Ramos (cell line): ENCODE data around the gene SRBD1.
"Not testable (repeated sequence)": the region's sequence is repeated elsewhere in the genome, so short reads cannot be mapped to it uniquely, and the experiment has no call there.

Source experiments
- in situ Hi-C: fragments of 300-500 bp; cut with MboI; formaldehyde crosslinking; loops from one replicate; pipeline ENCODE4 v1.14.3; 2022; ENCODE audit warnings: low sequenced_read_pairs; ENCODE audit not compliant: unreplicated experiment

The SRBD1 gene

GRCh38 chr2:45439788-45440773 lies 171.0 kb downstream of the SRBD1 start:
- in situ Hi-C loops, result no loop called here

- in situ Hi-C loops, result no loop called here
These were observed 172.0 kb downstream of the SRBD1 start for GRCh38 chr2:45438872-45439665.

GRCh38 chr2:45436456-45436855 lies 174.6 kb downstream of the SRBD1 start:
- in situ Hi-C loops, result no loop called here

DNA sequence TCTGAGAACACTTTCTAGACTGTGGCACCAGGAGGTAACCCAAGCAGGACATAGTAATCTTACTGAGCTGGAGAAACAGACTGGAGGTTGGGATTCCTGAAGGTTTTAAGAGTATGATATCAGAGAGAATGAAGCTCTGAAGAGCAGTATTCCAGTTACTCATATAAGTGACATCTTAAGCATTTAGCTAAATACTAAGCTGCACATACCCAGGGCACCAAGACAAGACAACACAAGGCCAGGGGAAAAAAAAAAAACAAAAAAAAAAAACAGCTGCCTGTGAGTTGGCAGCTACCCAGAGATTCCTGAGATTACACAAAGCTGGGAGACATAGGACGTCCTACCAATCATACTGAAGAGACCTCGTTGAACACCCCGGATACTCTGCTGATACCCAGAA lies 175.8 kb downstream of the SRBD1 start:
- in situ Hi-C loops, result no loop called here

DNA sequence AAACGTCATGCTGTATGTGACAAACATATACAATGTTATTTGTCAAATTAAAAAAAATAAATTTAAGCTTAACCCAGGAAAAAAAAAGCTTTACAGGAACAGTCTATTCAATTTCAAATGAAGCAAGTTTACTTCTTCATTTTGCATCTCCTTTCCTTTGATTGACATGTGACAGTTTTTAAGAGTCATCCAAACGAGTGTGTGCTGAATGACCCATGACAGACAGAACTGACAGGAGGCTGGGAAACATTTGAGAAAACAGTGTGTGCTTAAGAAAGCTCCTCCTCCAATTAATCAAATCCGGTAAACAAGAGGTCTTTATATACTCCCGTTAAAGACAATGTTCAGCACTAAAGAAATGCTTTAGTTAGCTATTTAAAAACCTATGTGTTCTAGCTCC lies 177.7 kb downstream of the SRBD1 start:
- in situ Hi-C loops, result no loop called here

DNA sequence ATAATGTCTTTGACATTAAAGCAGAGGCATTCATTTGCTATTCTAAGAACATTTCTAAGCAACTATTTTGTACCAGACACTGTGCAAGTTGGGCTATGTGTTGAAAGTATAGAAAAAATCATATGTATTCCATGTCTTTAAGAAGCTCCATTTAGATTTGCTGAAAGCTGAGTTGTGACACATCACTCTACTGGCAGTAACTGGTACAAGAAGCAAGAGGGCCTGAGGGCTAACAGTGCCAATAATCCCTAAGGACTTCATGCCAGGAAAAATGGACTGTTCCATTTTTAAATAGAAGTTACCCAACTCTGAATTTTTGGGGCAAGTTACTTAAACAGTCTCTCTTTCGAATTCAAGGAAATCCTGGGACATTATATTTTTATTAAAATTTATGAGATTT lies 178.7 kb downstream of the SRBD1 start:
- in situ Hi-C loops, result no loop called here

- in situ Hi-C loops, result not testable (repeated sequence)
These were observed 185.0 kb downstream of the SRBD1 start for GRCh38 chr2:45426025-45426424.

- in situ Hi-C loops, result no loop called here
These were observed 188.1 kb downstream of the SRBD1 start for GRCh38 chr2:45422921-45423320.

DNA sequence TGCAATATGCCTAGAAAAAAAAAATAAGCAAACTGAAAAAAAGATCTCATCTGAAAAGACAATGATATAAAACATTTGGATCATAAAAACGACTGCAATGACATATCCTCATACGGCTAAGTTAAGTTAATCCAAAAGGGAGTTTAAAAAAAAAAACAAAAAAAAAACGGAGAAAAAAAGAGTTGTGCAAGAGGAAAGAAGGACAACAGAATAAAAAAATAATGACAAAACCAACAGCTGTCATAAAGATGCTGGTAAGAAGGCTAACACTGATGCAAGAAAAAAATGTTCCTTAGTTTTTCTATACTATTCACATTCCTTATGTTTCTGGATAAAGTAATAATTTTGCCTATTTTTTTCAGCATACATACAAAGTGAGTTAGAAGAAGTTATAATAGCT lies 192.5 kb downstream of the SRBD1 start:
- in situ Hi-C loops, result no loop called here

DNA sequence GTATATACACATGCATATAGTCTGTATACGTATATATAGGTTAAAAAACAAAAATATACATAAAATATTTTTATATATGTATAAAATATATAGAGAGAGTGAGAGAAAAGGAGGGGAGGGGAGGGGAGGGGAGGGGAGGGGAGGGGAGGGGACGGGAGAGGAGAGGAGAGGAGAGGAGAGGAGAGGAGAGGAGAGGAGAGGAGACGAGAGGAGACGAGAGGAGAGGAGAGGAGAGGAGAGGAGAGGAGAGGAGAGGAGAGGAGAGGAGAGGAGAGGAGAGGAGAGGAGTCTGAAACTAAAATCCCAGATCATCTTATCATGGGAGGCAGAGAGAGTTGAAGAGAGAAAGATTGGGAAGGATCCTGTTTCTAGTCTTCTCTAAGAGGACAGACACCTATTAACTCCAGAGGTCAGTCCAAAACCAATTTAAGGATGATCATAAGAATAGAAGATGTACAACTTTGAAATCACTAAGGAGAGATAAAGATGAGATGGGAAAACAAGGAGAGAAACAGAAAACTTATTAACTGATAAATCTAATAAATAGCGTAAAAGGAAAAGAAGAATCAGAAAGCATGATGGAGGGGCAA lies 195.4 kb downstream of the SRBD1 start:
- in situ Hi-C loops, result no loop called here

DNA sequence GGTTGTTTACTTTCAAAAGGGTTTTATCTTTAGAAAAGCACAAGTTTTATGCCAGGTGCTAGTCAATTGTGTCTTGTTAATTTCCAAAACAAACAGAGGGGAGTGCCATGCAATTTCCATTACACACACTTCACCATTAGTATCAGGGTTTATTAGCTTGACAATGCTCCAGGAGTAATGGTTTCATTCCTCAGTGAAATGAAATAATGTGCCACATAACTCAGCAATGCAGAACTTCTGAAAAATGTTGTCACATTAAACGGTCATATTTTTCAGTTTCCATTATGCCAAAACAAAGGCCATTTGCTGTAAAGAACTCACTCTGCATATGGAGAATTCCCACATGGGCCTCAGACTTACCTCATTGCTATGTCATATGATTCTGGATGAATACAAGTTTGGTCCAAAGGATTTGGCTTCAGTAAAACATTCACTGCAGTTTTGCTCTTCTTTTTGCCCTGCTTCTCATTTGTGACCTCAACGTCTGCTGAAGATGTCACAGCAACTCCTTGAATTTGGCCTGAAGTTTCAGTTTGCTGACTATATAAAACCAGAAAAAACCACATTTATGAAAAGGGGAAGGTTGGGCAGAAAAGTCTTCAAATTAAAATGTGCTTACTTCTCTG lies 198.2 kb downstream of the SRBD1 start:
- in situ Hi-C loops, result no loop called here

DNA sequence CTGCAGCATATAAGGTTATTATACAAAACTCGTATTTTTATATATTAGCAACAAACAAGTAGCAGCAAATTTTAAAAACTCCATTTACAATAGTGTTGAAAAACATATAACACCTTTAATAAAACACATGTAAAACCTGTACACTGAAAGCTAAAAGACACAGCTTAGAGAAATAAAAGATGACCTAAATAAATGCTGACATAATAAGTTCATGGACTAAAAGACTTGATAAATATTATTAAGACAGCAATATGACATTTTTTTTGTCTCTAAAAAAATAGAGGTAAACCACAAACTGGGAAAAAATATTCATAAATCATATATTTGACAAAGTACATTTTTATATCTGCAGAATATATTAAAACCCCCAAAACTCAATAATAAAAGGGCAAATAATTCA lies 201.4 kb downstream of the SRBD1 start:
- in situ Hi-C loops, result no loop called here

GRCh38 chr2:45406621-45407020 lies 204.4 kb downstream of the SRBD1 start:
- in situ Hi-C loops, result no loop called here

DNA sequence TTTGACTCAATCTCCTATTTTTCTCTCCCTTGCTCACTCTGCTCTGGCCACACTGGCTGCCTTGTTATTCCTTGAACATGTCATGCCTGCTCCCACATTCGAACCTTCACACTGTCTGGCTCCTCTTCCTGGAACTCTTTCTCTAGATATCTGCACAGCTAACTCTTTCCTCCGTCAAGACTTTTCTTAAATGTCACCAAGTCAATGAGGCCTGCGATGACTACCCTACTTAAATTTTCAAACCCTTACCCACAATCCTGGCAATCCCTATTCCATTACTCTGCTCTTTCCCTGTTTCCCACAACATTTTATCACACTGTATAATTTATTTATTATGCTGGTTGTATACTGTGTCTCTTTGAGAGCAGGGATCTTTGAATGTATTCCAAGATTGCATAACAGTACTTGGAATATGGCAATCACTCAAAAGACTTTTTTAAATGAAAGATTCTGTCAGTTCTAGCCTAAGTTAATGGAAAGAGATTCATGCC lies 206.2 kb downstream of the SRBD1 start:
- in situ Hi-C loops, result no loop called here

GRCh38 chr2:45403036-45403435 lies 208.0 kb downstream of the SRBD1 start:
- in situ Hi-C loops, result no loop called here

GRCh38 chr2:45401431-45401922 lies 209.6 kb downstream of the SRBD1 start:
- in situ Hi-C loops, result no loop called here

DNA sequence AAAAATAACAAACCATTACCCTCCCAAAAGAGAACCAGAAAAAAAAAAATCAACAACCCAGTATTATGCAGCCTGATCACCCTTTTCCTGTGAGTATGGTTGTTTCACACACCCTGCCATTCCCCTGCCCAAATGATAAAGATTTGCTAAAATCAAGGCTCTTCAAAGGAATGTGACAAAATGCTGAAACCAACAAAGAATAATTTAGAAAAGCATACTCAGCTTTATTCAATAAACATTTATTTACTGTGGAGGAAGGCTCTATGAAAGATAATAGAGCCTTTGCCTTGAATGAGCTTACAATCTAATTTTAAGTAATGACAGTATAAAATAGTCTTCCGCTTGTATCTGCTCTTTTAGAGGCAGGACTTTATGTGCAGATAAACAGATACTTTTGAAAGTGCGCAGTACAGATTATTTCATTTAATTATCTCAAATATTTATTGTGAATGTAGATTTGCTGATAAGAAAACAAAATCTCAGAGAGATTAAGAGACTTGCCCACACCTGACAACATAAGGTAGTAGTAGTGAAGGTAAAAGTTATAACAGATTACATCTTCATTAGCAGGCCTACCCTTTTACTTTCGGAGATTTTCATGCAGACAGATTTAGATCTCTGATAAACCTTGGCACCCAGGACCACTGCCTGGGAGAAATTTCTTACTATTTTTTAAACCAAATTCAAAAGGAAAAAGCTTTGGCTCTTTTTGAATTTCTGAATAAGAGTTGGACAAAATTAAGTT lies 211.9 kb downstream of the SRBD1 start:
- in situ Hi-C loops, result no loop called here

GRCh38 chr2:45397292-45397691 lies 213.8 kb downstream of the SRBD1 start:
- in situ Hi-C loops, result no loop called here

- in situ Hi-C loops, result no loop called here
These were observed 214.4 kb downstream of the SRBD1 start for GRCh38 chr2:45396671-45397070.
